ENCODE data around the gene GNG3.

The GNG3 gene

GRCh38 chr11:62752177-62752785 lies 44.8 kb downstream of the GNG3 start:
- no peak for TF ChIP-seq CTCF (IDR thresholded peaks at IDR 0.05; ENCODE audit: low read depth, low read length, missing control alignments)

GRCh38 chr11:62752994-62753735 lies 45.7 kb downstream of the GNG3 start:
- TF ChIP-seq CTCF (IDR thresholded peaks at IDR 0.05; ENCODE audit: low read depth, low read length, missing control alignments), result no peak
- peak overlapping the region; percentile 69 for H3K4me3 ChIP-seq (ENCODE audit: low read depth, low read length)
- no peak for DNase-seq (ENCODE audit: low read depth)

More at GRCh38 chr11:62752177-62752785, 44.8 kb downstream of the GNG3 start:
- H3K4me3 ChIP-seq (ENCODE audit: low read depth, low read length), result no peak overlapping the region
- no peak for DNase-seq (ENCODE audit: low read depth)

- no peak for TF ChIP-seq CTCF (IDR thresholded peaks at IDR 0.05; ENCODE audit: low read depth, low read length, missing control alignments)
- peak within 1 kb of the TSS; percentile 69 for H3K4me3 ChIP-seq (ENCODE audit: low read depth, low read length)
- DNase-seq (ENCODE audit: low read depth), result peak; percentile 100
These were observed 46.5 kb downstream of the GNG3 start, which contains the start of gene ZBTB3 for GRCh38 chr11:62753736-62754603. Gene ZBTB3 (minus strand): TSS chr11:62754160. CDS start chr11:62753664, 496 bp downstream.

GRCh38 chr11:62755086-62755615 lies 47.7 kb downstream of the GNG3 start:
- DNase-seq (ENCODE audit: low read depth), result no peak
- TF ChIP-seq CTCF (IDR thresholded peaks at IDR 0.05; ENCODE audit: low read depth, low read length, missing control alignments), result no peak
- no peak overlapping the region for H3K4me3 ChIP-seq (ENCODE audit: low read depth, low read length)

GRCh38 chr11:62757846-62758788 lies 50.6 kb downstream of the GNG3 start:
- H3K4me3 ChIP-seq (ENCODE audit: low read depth, low read length), result no peak overlapping the region
- no peak for DNase-seq (ENCODE audit: low read depth)
- no peak for TF ChIP-seq CTCF (IDR thresholded peaks at IDR 0.05; ENCODE audit: low read depth, low read length, missing control alignments)

All from GM12864 (cell line).